WI38 (cell line): ENCODE results near the gene HDGFL3.
"Not testable (repeated sequence)": the region's sequence is repeated elsewhere in the genome, so short reads cannot be mapped to it uniquely, and the experiment has no call there.

Experiments
- H3K4me3 ChIP-seq: 2 replicates; pipeline ENCODE4 v1.5.1; 2011; ENCODE audit warnings: low read depth, mild to moderate bottlenecking, control low read depth, low read length
- CTCF ChIP-seq: IDR thresholded peaks from 2 replicates; pipeline ENCODE4 v1.5.1; 2012; ENCODE audit warnings: low read depth, mild to moderate bottlenecking, control low read depth, low read length

HDGFL3 gene

GRCh38 chr15:83088876-83089275 lies 118.7 kb downstream of the HDGFL3 start:
- H3K4me3 ChIP-seq: no peak overlapping the region
- no peak for TF ChIP-seq CTCF

DNA sequence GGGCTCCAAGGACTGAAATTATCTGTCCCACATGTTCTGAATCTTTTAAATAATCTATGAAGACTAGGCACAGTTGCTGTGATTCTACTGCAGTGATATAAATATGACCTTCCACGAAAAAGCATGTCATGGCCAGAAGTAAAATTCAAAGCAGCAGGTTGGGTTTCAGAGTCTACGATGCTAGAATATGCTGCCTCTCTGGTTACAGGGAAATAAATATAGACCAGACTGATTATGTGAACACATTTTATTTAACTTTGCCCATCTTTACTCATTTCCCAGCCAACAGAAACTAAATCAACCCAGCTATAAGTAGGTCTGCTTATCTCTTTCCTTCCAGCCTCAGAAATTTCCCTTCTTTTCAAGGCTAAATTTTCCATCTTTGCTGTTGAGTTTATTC lies 120.0 kb downstream of the HDGFL3 start:
- TF ChIP-seq CTCF: no peak
- H3K4me3 ChIP-seq: no peak overlapping the region

DNA sequence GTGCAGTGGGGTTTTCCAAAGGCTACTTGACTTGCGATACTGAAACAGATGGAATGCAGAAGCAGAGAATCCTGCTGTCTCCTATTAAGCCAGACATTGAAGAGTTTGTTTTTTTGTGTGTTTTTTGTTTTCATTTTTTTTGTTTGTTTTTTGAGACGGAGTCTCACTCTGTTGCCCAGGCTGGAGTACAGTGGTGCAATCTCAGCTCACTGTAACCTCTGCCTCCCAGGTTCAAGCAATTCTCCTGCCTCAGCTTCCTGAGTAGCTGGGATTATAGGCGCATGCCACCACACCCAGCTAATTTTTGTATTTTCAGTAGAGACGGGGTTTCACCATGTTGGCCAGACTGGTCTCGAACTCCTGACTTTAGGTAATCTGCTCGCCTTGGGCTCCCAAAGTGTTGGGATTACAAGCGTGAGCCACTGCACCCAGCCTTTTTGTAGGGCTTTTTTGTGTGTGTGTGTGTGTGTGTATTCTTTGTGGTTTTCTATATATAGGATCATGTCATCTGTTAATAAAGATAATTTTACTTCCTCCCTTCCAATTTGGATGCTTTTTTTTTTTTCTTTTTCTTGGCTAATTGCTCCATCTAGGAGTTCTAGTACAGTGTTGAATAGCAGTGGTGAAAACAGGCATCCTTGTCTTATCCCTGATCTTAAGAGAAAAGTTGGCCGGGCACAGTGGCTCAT lies 121.6 kb downstream of the HDGFL3 start:
- not testable (repeated sequence) for H3K4me3 ChIP-seq

DNA sequence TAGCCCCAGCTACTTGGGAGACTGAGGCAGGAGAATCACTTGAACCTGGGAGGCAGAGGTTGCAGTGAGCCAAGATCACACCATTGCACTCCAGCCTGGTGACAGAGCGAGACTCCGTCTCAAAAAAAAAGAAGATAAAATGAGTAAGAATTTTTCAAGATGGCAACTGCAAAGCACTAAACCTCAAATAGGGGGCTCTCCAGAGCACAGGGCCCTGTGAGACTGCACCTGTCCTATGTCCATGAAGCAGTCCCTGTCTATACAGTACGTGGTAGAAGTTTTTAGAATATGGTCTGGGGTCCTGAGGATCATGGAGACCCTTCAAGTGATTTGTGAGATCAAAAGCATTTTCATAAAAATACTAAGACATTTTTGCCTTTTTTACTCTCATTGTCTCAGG lies 122.2 kb downstream of the HDGFL3 start:
- H3K4me3 ChIP-seq: not testable (repeated sequence)

DNA sequence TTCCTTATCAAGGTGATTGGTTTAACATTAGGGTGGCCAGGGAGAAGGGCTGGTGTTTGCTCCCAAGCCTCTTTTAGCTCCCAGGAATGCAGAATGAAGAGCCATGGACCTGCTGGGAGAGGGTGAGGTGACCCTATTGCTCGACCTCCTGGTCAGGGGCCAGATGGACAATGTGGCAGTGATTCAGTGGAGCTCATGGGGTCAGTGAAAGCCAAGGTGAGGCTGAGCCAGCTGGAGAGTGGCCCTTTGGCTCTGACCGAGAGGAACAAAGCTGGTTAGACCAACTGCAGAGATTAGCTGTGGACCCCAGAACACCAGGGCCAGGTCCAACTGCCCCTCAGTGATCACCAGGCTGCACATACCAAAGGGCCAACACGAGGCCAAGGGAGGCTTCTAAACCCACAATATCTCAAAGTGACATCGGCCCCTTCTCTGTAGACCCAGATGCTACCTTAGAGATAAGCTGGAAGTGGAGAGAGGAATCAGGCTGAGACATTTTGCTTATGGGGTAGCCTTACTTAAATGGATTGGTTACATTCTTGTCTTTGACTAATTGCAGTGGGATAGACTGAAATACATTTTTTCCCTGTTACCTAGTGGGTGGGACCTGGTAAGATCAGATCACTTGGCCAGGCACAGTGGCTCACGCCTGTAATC lies 124.8 kb downstream of the HDGFL3 start:
- TF ChIP-seq CTCF: no peak
- H3K4me3 ChIP-seq: no peak overlapping the region

GRCh38 chr15:83081256-83082014 lies 126.2 kb downstream of the HDGFL3 start:
- no peak for TF ChIP-seq CTCF
- H3K4me3 ChIP-seq: no peak overlapping the region

GRCh38 chr15:83078712-83079111 lies 128.9 kb downstream of the HDGFL3 start:
- no peak for TF ChIP-seq CTCF
- no peak overlapping the region for H3K4me3 ChIP-seq
